Measurements from ENCODE around the gene LHX1.
A peak's percentile ranks its signal among the peaks of the same experiment; 100 is the strongest.

Gene LHX1

DNA sequence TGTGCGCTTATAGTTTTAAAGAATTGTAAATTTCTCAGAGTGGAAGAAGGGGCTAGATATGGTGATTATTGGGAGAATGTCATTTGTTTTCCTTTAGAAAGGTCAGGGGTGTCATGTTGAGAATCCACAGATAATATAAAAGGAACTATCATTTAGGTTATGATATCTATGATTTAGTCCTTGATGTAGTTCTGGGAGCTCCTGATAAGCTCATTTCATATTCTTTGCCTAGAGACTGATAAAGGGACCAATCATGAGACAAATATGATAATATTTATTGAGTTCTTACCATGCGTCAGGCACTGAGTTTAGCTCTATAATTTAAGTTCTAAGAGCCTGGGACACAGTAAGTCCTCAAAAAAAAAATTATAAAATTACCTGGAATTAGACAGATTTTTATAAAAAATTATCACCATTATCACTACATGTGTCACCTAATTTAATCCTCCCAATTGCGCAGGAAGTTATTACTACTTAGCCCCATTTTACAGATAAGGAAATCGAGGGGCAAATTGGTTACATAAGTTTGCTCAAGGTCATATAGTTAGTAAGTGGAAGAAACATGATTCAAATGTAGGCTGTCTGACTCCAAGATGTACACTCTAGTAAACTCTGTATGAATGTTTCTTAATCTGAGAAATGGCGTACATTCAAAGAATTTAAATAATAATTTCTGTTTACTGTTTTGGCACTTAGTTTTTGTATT lies 14.0 kb downstream of the LHX1 start:
- no peak for DNase-seq (ENCODE audit: low read depth, low spot score)

- no peak for DNase-seq (ENCODE audit: low read depth, low spot score)
These were observed 34.2 kb downstream of the LHX1 start for GRCh38 chr17:36971508-36971907.

DNA sequence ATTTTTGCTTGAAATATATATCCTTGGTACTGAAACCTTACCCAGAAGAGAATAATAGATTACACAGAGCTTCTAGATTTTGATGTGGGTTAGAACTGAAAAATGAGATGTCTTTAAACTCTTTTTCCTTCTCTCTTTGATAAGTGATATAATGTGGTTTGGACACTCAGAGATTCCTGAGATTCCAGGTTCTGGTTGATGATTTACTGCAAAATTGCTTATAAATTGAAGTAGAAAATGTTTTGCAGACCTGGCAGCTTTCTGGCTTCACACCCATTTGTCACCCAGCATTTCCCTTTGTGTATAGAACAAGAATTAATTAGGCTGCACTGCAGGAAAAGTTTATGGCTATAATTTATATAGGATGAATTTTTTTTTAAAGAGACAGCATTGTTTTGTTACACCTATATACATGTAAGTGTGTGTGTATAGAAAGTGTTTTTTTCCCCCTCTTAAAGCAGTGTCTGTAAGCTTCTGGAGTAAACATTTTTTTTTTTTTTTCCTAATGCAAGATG lies 35.0 kb downstream of the LHX1 start:
- DNase-seq (ENCODE audit: low read depth, low spot score) = no peak

GRCh38 chr17:36972905-36973304 lies 35.6 kb downstream of the LHX1 start:
- DNase-seq (ENCODE audit: low read depth, low spot score) = no peak

DNA sequence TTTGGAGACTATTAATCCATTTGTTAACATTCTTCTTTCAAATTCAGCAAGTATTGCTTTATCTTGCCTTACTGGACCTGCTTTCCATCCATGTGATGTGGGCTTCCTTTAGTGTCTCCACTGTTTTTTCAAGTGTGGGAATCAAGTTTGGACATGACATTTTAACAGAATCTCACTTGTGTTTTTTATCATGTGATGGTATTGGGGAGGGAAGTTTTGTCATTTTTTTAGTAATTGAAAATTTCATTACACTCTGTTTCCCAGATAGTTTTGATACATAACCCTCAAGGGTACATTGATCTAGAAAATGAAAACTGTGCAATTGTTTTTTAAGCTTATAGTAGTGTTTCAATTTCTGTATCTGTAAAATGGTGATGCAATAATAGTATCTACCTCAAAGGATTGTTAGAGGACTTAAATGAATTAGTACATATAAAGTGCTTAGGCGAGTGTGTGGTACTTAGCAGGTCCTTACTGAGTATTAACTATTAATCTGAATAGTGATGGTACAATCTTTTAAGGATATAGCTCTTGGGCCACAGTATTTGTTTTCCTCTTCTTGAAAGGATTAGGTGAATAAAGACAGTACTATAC lies 38.7 kb downstream of the LHX1 start:
- no peak for DNase-seq (ENCODE audit: low read depth, low spot score)

- no peak for DNase-seq (ENCODE audit: low read depth, low spot score)
These were observed 39.8 kb downstream of the LHX1 start for GRCh38 chr17:36977066-36977465.

DNA sequence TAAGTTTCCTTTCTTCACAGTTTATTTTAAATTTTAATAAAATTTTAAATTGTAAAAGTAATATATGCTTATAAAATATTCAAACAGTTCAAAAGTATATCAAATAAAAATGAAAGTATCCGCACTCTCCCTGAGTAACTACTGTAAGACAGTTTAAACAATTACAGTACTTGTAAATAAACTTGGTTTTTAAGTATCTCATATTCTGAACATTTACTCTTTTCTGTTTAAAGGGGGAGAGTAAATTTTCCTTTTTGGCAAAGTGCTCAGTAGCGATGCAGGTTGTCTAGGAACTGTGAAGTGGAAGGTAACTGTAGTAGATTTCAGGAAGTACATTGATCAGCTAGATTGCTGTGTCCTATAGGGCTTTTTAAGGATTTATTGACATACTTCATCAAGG lies 40.3 kb downstream of the LHX1 start:
- DNase-seq (ENCODE audit: low read depth, low spot score) = no peak

- DNase-seq (ENCODE audit: low read depth, low spot score) = no peak
These were observed 41.7 kb downstream of the LHX1 start for GRCh38 chr17:36978810-36979564.

DNA sequence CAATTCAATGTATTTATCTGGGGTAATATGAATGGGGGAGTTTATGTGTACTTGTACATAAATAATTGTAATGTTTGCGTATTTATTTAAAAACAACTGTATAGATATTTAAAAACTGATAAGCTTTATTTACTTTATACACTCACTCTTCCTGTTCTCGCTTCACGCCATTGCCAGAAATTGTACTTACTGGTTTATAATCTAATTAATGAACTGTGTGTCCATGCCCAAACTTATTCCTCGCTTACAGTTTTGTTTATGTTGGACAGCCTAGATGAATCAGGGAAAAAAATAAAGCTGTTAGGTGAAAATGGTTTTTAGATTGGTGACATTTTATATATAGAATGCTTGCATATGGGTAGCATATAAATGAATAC lies 42.3 kb downstream of the LHX1 start:
- no peak for DNase-seq (ENCODE audit: low read depth, low spot score)

DNA sequence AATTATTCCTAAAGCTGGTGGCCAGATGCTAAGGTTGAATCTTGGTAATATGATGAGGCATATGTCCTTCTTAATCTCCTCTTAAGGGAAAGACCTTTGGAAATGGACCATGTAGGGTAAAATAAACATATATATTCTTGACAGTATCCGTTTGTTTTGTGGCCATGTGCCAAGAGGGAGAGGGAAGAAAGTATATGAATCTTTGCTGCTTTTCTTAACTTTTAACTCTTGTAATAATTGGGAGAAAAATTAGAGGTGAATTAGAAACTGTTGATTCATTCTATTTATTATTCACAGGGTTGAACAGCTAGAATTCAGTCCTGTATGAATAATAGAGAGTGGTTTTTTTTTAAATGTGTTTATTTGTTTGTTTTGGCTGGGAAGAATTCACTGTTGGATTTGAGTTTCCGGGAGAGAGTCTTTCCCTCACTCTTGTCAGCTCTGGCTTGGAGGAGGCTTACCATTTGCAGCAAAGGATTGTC lies 43.0 kb downstream of the LHX1 start:
- peak; percentile 31 for DNase-seq (ENCODE audit: low read depth, low spot score)

- no peak for DNase-seq (ENCODE audit: low read depth, low spot score)
These were observed 46.3 kb downstream of the LHX1 start for GRCh38 chr17:36983618-36984017.

DNA sequence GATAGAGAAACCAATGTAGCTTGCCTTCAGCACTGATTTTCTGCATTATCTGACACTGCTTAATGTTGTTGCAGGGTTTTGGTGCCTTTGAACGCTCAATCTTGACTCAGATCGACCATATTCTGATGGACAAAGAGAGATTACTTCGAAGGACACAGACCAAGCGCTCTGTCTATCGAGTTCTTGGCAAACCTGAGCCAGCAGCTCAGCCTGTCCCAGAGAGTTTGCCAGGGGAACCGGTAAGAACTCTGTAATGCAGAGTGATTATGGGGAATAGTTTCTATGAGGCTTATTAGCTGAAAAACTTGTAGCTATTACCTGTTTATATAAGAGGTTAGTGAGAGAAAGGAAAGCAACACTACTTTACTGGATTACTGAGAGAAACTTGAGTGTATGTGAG lies 51.9 kb downstream of the LHX1 start:
- no peak for DNase-seq (ENCODE audit: low read depth, low spot score)

- no peak for DNase-seq (ENCODE audit: low read depth, low spot score)
These were observed 55.4 kb downstream of the LHX1 start for GRCh38 chr17:36992701-36993100.

DNA sequence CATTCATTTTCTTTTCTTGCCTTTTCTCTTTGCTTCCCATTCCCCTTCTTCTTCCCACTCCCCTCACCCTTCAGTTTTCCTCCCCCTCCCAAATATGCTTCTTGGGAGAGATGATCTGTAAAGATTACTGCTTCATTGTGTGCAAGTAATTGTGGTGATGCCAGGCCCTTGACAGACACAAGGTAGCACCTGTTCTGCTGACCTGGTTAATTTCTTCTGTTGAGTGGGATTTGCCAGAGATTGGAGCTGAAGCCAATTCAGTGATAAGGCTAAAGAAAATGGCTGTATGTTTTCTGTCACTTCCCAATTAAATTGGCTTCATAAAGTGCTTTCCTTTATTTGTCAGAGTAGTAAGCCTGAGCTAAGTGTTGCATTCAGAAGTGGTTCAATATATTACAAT lies 56.0 kb downstream of the LHX1 start:
- no peak for DNase-seq (ENCODE audit: low read depth, low spot score)

Measured in smooth muscle cell of the brain vasculature (primary cell).